AG20443 (cell line): ENCODE measurements around the gene BGLAP.

ENCODE experiments used
- DNase-seq: peaks from one replicate; pipeline ENCODE4 v3.0.0; 2012; ENCODE audit warnings: low spot score, mixed read lengths

BGLAP gene

DNA sequence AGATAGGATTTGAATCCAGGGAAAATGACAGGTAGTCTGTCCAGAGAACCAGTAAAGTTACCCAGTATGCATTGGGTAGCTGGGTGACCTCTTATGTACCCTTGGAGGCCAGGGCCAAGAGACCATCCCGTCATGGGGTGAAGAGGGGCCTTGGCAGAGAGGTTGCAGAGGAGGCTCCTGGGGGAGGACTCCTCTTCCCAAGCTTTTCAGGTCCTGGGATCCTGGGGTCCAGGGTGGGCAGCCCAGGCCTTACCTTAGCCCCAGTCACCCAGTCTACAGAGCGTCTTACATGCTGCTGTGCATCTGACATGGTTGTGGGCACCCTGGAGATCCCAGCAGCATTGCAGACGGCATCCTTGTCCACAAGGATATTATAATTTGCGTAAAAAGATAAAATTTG is 15.2 kb upstream of the BGLAP start:
- DNase-seq, result no peak

DNA sequence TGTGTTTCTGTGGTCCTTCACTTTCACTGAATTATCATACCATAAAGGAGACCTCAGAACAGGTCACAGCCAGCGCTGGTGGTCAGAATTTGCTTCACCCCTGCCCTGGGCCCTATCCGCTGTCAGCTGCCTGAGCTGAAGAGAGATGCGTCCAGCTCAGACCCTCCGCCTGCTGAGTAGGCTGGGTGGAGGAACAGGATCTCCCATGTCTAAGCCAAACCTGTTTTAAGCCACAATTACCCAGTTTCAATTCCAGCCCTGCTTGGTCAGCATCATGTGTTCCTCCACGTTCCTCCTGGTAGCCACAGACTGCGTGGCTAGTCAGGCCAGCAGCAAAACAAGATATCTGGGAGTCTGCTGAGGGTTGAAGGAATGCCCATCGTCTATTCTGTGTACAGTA is 13.5 kb upstream of the BGLAP start:
- DNase-seq, result no peak

DNA sequence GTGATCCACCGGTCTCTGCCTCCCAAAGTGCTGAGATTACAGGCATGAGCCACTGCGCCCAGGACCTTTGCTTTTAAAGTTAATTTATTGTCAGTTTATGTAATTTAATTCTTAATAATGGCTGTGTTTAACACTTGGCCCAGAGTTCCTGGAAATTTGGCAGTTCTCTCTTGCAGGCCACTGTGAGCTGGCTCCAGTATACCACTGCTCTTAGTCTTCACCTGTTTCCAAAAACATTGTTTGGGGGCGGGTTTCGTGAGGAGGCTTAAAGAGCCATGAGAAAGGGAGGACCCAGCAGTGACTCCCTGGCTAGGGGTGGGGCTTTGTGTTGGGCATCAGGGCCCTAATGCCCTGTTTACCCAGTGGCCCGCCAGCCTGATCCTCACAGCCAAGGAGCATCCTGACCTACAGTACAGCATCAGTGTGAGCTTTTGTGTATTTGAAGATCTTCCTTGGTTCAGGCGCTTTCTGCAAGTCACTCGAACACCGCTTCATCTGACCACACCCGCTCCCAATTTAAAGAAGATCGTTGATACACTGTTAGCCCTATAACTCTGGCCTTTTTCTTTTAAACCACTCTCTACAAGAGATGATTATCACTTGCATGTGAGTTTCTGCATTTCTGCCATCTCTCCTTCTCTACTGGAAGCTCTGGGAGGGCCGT is 12.0 kb upstream of the BGLAP start:
- no peak for DNase-seq

DNA sequence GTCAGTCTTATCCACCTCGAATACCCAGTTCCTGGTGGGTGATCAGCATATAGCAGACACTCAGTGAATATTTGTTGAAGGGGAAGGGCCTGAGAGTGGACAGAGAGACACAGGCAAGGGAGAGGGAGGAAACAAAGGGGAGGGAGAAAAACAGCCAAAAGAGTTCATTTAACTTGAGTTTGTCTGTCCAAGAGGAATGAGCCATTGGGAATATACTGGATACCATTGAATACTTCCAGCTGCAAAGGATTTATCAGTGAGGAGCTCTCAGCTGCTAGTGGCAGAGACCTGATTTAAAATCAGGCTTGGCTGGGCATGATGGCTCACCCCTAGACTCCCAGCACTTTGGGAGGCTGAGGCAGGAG is 11.5 kb upstream of the BGLAP start:
- no peak for DNase-seq

DNA sequence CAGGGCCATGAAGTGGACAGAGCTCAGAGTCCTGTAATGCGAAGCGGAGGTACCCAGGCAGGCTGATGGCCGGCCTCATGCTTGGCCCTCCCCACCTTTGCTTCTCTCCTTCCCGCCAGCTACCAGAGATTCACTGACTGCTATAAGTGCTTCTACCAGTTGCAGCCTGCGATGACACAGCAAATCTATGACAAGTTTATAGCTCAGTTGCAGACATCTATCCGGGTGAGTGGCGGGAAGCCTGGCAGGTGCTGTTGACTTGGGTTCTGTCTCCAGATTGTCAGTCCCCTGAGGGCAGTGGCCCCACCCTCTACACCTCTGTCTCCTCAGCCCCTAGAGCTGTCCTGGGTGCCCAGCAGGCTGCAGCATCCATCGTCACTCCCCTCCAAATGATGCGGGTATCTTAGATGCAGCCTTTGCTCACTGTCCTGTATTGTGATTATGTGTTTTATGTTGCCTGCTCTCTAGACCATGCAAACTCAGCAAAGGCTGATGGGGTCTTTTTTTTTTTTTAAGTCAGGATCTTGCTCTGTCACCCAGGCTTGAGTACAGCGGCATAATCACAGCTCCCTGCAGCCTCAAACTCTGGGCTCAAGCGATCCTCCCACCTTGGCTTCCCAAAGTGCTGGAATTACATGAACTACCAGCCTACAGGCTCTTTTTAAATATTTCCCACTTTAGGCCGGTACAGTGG is 9.6 kb upstream of the BGLAP start:
- DNase-seq, result no peak

DNA sequence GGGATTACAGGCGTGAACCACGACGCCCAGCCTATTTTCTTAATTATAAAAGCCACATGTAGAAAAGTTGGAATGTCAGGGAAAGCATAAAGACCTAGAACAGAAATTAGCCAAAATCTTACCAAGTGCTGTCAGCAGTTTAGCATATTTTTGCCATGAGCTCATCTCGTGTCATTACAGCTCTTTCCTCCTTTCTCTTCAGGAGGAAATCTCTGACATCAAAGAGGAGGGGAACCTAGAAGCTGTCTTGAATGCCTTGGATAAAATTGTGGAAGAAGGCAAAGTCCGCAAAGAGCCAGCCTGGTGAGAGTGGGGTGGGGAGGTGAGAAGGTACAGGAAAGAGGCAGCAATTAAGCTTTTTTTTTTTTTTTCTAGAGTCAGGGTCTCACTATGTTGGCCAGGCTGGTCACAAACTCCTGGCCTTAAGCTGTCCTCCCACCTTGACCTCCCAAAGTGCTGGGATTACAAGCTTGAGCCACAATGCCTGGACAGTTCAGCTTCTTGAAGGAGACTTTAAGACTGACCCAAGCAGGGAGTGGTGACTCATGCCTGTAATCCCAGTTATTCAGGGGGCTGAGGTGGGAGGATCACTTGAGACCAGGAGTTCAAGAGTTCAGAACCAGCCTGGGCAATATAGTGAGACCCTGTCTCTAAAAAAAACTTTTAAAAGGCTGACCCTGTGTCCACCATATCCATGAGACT is 8.4 kb upstream of the BGLAP start:
- peak; percentile 80 for DNase-seq

DNA sequence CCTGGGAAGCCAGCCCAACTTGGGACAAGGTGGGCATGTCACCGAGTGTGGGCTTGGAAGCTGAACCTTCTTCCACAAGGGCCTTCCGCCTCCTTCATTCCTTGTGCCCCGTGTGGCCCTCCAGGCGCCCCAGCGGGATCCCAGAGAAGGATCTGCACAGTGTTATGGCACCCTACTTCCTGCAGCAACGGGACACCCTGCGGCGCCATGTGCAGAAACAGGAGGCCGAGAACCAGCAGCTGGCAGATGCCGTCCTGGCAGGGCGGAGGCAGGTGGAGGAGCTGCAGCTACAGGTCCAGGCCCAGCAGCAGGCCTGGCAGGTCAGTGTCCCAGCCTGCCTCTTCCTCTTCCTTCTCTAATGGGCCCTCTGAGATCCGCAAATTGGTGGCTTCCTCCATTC is 5.8 kb upstream of the BGLAP start:
- DNase-seq, result no peak

DNA sequence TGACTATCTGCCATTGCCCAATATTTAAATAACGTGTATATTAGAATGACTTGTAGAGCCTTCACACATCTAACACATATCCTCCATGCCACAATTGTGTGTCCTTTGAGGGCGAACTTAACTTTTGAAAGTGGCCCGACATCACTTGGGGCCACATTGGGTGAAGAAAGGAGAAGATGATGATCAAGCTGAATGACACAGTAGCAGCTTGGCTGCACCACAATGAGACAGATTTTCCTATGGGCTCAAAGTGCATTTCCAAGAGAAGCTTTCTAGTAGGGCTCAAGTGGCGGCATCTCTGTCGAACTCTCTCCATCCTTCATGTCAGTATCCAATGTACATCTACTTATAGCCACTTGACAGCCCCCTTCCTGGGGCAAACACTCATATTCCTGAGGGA is 3.7 kb upstream of the BGLAP start:
- no peak for DNase-seq

DNA sequence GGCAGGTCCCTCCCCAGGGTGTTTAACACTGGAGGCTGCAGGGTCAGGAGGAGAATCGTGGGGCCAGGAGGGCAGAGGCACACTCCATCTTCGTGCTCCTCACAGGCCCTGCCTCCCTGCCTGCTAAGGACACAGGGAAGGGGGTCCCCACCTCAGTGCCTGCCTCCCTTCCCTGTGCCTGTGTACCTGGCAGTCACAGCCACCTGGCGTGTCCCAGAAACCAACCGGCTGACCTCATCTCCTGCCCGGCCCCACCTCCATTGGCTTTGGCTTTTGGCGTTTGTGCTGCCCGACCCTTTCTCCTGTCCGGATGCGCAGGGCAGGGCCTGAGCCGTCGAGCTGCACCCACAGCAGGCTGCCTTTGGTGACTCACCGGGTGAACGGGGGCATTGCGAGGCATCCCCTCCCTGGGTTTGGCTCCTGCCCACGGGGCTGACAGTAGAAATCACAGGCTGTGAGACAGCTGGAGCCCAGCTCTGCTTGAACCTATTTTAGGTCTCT is 623 bp upstream of the BGLAP start:
- peak; percentile 79 for DNase-seq

DNA sequence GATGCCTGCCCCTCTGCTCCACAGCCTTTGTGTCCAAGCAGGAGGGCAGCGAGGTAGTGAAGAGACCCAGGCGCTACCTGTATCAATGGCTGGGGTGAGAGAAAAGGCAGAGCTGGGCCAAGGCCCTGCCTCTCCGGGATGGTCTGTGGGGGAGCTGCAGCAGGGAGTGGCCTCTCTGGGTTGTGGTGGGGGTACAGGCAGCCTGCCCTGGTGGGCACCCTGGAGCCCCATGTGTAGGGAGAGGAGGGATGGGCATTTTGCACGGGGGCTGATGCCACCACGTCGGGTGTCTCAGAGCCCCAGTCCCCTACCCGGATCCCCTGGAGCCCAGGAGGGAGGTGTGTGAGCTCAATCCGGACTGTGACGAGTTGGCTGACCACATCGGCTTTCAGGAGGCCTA is 754 bp downstream of the BGLAP start:
- no peak for DNase-seq

DNA sequence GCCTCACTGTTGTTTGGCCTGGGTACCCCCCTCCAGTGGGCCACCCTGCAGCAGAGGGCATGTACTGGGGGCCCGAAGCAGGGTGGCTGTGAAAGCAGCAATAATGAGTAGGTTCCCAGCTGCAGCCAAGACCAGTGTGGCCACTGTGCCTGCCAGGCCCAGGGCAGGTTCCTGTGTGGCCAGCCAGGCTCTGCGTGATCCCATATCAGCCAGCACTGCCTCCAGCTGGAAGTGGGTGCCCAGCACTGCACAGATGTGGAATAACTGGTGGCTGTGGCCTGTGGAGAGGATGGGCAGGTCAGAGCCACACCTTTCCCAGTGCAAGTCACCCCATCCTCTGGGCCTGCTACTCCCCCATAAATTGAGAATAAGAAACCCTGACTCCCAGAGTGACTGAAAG is 2.1 kb downstream of the BGLAP start:
- no peak for DNase-seq

DNA sequence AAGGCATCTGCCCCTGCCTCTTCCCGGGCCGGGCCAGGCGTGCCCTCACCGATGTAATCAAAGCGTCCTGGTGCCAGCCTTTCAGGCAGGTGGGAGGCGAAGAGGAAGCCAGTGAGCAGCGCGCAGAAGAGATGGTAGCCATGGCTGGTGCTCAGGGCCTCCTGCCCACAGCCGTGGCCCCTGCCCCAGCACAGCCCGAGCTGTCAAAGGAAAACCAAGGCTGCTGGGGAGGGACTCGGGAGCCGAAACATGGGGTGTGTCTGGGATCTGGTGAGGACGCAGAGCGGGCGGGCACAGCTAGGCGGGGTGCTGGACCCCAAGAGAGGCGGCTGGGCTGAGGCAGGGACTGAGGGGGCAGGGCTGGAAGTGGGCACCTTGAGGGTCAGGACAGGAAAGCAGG is 2.7 kb downstream of the BGLAP start:
- no peak for DNase-seq

DNA sequence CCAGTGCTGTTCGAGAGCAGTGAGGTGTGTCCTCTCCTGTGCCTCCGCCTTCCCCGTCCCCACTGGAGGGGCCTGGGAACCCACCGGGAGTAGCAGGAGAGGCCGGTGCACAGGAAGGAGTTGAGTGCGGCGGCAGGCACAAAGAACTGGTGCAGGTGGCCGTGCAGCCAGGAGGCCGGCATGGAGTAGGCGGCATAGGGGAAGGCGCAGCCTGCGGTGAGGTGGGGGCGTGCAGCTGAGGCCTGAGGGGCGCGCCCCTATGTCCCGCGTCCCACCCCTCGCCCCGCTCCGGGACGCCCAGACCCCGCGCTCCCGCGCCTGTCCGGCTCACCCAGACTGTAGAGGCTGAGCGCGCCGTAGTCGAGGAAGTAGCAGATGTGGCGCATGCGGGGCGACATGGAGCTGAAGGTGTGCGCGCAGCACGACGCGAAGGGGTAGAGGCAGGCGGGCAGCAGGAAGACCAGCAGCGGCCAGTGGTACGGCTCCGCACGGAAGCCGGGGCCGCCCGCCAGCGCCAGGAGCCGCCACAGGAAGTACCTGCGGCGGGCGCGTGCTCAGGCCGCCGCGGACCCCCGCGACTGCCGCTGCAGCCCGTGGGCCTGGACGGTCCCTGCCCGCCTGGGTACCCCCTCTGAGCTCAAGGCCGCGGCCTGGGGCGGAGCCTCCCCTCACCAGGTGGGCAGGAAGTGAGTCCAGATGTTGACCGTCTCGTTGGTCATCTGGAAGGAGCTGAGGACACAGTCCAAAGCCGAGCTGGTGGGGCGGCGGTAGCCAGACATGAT is 3.7 kb downstream of the BGLAP start:
- DNase-seq, result peak; percentile 50

DNA sequence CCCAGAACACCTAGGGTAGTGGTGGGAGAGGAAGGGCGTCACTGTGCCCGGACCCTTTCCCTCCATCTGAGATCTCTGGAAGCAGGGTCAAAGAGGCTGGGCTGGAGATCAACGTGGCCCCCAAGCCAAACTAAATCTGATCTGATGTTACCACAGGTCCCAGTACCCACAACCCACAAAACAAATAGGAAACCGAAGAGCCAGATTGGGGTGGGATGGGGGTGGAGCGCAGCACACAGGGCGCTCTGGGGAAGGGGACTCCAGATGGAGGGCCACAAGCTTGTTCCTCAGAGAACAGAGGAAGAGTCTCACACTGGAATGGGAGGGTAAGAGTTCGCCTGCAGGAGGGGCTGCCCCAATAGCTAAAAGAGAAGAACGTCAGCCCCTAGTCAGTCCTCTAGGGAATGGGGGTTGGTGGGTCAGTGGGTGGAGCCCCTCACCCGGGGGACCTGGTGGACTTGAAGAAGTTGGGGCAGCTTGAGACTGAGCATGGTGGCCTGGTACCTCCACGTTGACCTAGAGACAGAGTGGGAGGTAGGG is 4.3 kb downstream of the BGLAP start:
- no peak for DNase-seq

DNA sequence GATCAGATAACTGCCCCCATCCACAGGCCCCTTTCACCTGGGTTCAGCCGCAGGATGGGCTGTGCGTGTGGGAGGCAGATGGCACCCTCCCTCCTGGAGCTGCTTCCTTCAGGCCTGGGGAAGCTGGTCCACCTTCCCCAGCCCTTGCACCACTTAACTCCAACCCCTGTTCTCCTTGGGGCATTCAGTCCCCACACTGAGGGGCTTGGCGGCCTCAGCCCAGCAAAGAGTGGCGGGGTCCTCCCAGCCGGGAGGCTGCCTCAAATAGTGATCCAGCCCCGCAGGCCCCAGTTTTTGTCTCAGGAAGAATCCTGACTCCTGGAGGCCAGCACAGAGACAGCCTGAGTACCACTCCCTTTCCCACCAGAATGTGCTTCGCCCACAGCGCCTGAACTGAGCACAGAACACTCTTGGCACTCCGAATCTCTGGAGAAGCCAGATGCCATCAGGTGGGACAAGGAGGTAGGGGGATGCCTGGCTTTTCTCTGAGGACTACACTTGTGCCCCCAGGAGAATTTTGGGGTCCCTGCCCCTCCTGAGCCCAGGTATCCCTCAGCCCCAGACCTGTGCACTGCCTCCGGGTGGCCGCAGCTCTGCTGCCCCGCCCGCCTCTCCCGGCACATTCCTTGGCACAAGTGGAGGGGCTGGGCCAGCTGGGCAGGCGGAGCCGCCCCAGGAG is 4.9 kb downstream of the BGLAP start:
- DNase-seq, result peak; percentile 62

DNA sequence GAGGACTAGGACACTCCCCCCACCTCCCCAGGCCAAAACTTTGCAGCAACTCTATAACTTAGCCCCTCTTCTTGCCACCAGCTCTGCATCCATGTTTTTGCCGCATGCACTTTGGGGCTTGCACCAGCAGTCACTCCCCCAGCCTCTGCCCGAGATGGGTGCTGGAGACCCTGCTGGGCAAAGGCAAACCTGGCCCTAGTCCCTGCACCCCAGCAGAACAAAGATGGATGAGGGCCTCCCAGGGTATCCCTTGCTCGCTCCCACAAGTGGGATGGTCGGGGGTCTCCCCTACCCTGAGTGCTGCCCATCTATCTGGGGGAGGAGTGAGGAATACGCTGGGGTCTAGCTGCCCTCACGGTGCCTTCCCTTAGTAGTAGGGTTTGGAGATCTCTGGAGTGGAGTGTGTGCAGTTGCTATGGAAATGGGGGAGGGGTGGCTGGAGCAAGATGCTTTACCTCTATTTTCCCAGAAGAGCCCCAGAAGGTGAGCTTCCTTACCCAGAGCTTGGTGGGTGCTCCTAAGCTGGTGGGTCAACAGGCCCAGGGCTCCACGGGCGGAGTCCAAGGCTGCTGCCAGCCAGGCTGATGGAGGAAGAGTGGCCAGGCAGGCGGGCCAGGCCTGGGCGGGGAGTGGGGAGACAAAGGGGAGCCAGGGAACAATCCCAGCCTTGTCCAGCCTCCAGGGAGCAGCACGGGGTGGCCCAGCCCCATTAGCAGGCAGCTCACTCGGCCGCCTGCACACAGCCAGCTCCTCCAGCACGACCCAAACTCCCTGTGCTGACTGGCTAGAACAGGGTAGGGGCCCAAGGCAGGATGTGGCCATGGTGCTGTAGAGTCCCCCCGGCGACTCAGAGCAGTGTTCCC is 5.7 kb downstream of the BGLAP start, which contains the start of gene PAQR6:
Gene PAQR6, minus strand, starts transcription at position 597 of the 863 bp plus-strand sequence. CDS start 1,325 bp downstream, outside the sequence.
- DNase-seq, result peak; percentile 20

DNA sequence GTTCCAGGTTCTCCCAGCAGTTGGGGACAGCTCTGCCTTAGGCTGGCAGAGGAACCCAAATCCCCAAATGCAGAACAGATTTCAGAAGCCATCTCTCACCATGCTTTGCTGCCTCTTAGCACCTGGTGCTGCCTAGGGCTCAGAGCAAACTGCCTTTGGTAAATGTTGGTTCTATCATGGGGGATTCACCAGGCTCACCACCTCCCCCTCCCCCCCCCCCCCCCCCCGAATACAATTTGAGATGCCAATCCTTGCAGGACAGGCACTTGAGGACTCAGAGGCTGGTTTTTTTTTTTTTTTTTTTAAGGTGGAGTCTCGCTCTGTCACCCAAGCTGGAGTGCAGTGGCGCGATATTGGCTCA is 6.3 kb downstream of the BGLAP start:
- no peak for DNase-seq

DNA sequence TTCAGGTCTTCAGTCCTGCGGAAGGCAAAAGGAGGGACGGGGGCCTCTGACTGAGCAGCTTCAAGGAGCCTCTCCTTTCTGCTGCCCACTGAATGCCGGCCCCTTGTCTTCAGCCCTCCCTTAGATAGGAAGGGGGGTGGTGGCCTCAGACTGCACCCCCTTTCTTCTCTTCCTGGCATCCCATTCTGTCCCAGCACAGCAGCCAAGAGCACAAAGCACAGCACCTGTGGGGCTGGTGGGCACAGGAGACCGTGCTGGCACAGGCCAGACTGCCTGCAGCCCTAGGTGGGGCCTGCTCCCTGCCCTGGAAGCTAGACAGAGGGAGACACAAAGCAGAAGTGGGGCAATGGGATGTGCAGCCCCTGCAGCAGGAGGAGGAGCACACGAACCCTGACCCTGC is 7.6 kb downstream of the BGLAP start:
- DNase-seq, result no peak

DNA sequence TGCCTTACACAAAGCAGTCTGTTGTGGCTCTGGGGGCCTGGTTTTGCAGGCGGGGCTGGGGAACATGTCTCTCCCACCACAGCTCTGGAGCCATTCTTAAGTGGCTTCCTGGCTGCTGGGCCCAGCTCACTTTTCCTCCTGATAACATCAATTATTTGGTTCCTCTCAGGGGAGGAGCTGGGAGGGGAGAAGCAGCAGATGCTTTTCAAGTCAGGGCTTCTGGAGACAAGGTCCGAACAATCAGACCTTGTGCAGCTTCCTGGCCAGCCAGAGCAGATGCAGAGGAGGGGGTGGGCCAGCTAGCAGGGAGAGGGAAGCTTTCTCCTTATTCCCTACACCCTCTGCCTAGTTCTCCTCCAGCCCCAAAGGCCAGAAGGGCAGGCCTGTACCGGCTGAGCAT is 9.5 kb downstream of the BGLAP start:
- DNase-seq, result no peak

DNA sequence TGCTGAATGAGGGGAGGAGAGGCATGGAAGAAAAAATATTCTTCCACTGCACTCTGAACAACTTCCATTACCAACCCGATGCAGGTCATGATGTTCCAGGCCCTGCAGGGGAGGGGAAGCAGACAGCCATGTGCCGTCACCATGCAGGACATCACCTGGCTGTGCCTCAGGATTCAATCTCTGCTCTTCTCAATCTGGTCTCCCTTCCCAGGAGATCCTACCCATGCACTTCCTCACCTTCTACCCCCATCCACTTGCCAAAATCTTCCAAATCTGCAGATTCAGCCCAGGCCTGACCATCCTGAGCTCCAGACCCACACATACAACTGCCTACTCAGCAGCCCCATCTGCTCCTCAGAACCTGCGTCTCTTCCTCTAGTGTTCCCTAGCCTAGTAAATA is 11.7 kb downstream of the BGLAP start:
- no peak for DNase-seq

DNA sequence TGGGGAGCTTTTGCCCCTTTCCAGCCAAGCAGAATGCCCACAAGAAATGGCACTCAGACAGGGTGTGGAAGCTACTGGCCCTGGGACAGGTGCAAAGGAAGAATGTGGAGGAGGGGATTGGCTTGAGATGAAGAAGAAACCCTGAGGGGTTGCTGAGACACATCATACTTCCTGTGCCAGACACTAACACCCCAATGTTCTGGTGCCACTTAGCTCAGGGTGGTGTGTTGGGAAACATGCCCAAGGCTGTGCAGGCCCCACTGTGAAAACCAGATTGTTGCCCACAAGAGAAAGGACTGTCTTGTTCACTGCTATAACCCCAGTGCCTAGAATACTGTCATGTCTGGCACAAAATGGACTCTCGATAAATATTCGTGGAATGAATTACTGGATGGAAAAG is 15.7 kb downstream of the BGLAP start:
- no peak for DNase-seq
